OCI-LY7 (cell line): ENCODE results near the gene NRSN2. TPM values are rescaled to one million over a fixed set of nuclear protein-coding genes. Genes with fewer than 3 reads are reported as not detected.
"Not testable (repeated sequence)": the region's sequence is repeated elsewhere in the genome, so short reads cannot be mapped to it uniquely, and the experiment has no call there.

ENCODE experiments used
- BruUV-seq: library from RNA; stranded (reverse); fragments of 400-500 nt; replicated peaks from 2 replicates; lab custom pipeline; 2021; lab: Mats Ljungman, UMichigan
- CTCF ChIA-PET: fragments of 300-600 bp; sonication (Branson Sonifier 250); formaldehyde crosslinking; loops from one replicate; lab custom pipeline; 2022; ENCODE audit warnings: antibody characterized with exemption; ENCODE audit not compliant: unreplicated experiment; lab: Charles Lee
- POLR2A ChIA-PET: fragments of 300-600 bp; sonication (Branson Sonifier 250); formaldehyde crosslinking; loops from one replicate; lab custom pipeline; 2022; ENCODE audit warnings: antibody characterized with exemption; lab: Charles Lee
- DNase-seq: peaks from one replicate; pipeline ENCODE4 v3.0.0-alpha.2; 2015; ENCODE audit warnings: low spot score
- H2AFZ ChIP-seq: fragments of 200-600 bp; sonication (generic), shearing (Covaris generic); 2 replicates; pipeline ENCODE4 v1.6.1; 2014; ENCODE audit warnings: mild to moderate bottlenecking, antibody characterized with exemption, low read length, moderate library complexity
- H3K27ac ChIP-seq: fragments of 200-600 bp; sonication (generic); 2 replicates; pipeline ENCODE4 v1.5.1; 2014; ENCODE audit warnings: mixed run types, low read depth, mild to moderate bottlenecking, moderate library complexity, low read length, inconsistent platforms; ENCODE audit not compliant: poor library complexity, severe bottlenecking
- H3K36me3 ChIP-seq: fragments of 200-600 bp; sonication (generic); 2 replicates; pipeline ENCODE4 v1.6.1; 2014; ENCODE audit warnings: mild to moderate bottlenecking, antibody characterized with exemption, low read length, moderate library complexity, mixed read lengths; ENCODE audit not compliant: insufficient read depth
- H3K4me1 ChIP-seq: fragments of 200-600 bp; sonication (generic); 2 replicates; pipeline ENCODE4 v1.5.1; 2014; ENCODE audit warnings: mild to moderate bottlenecking, low read length; ENCODE audit not compliant: insufficient read depth, poor library complexity, severe bottlenecking
- H3K4me2 ChIP-seq: fragments of 200-600 bp; sonication (generic); 2 replicates; pipeline ENCODE4 v1.6.1; 2014; ENCODE audit warnings: mild to moderate bottlenecking, low read length
- H3K4me3 ChIP-seq: fragments of 200-600 bp; sonication (generic); 2 replicates; pipeline ENCODE4 v1.5.1; 2014; ENCODE audit warnings: mild to moderate bottlenecking, low read depth, low read length; ENCODE audit not compliant: poor library complexity, severe bottlenecking
- H3K79me2 ChIP-seq: fragments of 200-600 bp; sonication (generic); 2 replicates; pipeline ENCODE4 v1.6.1; 2016; ENCODE audit warnings: low read depth, mild to moderate bottlenecking, low read length, moderate library complexity, mixed read lengths; ENCODE audit not compliant: insufficient read depth
- H3K9me2 ChIP-seq: fragments of 200-600 bp; sonication (generic); 2 replicates; pipeline ENCODE4 v1.6.1; 2016; ENCODE audit warnings: mild to moderate bottlenecking, low read length, mixed read lengths; ENCODE audit not compliant: insufficient read depth
- H3K9me3 ChIP-seq: fragments of 200-600 bp; sonication (generic); 2 replicates; pipeline ENCODE4 v1.6.1; 2014; ENCODE audit warnings: mild to moderate bottlenecking, mixed run types, low read length, mixed read lengths
- H4K20me1 ChIP-seq: fragments of 200-600 bp; sonication (generic); 2 replicates; pipeline ENCODE4 v1.6.1; 2014; ENCODE audit warnings: mild to moderate bottlenecking, antibody characterized with exemption, low read length, moderate library complexity, mixed read lengths; ENCODE audit not compliant: insufficient read depth
- CTCF ChIP-seq: fragments of 200-600 bp; sonication (generic); conservative IDR thresholded peaks from 2 replicates; pipeline ENCODE4 v1.5.1; 2014; ENCODE audit warnings: mild to moderate bottlenecking, antibody characterized with exemption, low read length, moderate library complexity, mixed read lengths
- EZH2phosphoT487 ChIP-seq: fragments of 200-600 bp; sonication (generic); IDR thresholded peaks from 2 replicates; pipeline ENCODE4 v1.6.1; 2018; ENCODE audit warnings: low read depth, borderline replicate concordance, mild to moderate bottlenecking, mixed run types, antibody characterized with exemption, low read length, moderate library complexity, mixed read lengths
- intact Hi-C: fragments of 100-400 bp; cut with micrococcal nuclease; formaldehyde crosslinking; loops from one replicate; pipeline ENCODE4 v1.10.0; 2022; ENCODE audit not compliant: unreplicated experiment
- total RNA-seq, 2 experiments: library from RNA; depleted of rRNA in 1 of 2; stranded (reverse); fragments of >200 nt in 1 of 2; shearing (Covaris generic) in 1 of 2; gene quantifications; 2 replicates each; pipeline ENCODE4 v1.2.3, GENCODE V29; 2014 to 2022

The NRSN2 gene
- total RNA-seq, 2 experiments from 2014 or later = 0.32 to 0.86 TPM

- no peak overlapping the region for H2AFZ ChIP-seq
- H3K4me2 ChIP-seq = no peak overlapping the region
- no peaks in the 10 kb centered on the region for H3K9me3 ChIP-seq
- H3K27ac ChIP-seq = no peak overlapping the region
- no peak for TF ChIP-seq CTCF
- TF ChIP-seq EZH2phosphoT487 = no peak
- no peak overlapping the region for H3K4me3 ChIP-seq
- POLR2A ChIA-PET = no interaction called here
- no peaks in the 10 kb centered on the region for H3K9me2 ChIP-seq
- DNase-seq = no peak
- H3K79me2 ChIP-seq = peaks cover 13% of the 10 kb centered on the region; the same call in 1 of the 2 replicates
- H3K36me3 ChIP-seq = peaks cover 98% of the 10 kb centered on the region
- no TSS peak for BruUV-seq
- no peaks in the 10 kb centered on the region for H3K4me1 ChIP-seq
- intact Hi-C loops = no loop called here
- no peaks in the 10 kb centered on the region for H4K20me1 ChIP-seq
- CTCF ChIA-PET = no interaction called here
Measured at GRCh38 chr20:391041-391711, 44.3 kb downstream of the NRSN2 start.

GRCh38 chr20:393296-393695 is 46.4 kb downstream of the NRSN2 start:
- H4K20me1 ChIP-seq, H3K4me3 ChIP-seq, intact Hi-C loops, H3K4me1 ChIP-seq, CTCF ChIA-PET, H3K9me2 ChIP-seq, H3K9me3 ChIP-seq, H3K4me2 ChIP-seq, H3K27ac ChIP-seq, BruUV-seq, DNase-seq, H2AFZ ChIP-seq, H3K79me2 ChIP-seq: not testable (repeated sequence)
- H3K36me3 ChIP-seq = peaks cover 98% of the 10 kb centered on the region
- POLR2A ChIA-PET = interaction anchor here (0.7 to 1.4 kb wide), 4 partner anchors 9 to 210 kb away, joined by 3 to 4 read pairs (median 3); no protein-coding TSS in a partner anchor

- Histone ChIP-seq H3K9me3 (no peaks in the 10 kb centered on the region), H2AFZ (no peak overlapping the region), H3K4me1 (peaks cover 13% of the 10 kb centered on the region), H3K4me2 (no peak overlapping the region), H3K27ac (no peak overlapping the region), H3K36me3 (peaks cover 75% of the 10 kb centered on the region), H4K20me1 (no peaks in the 10 kb centered on the region), H3K79me2 (no peaks in the 10 kb centered on the region), H3K9me2 (no peaks in the 10 kb centered on the region), H3K4me3 (no peak overlapping the region)
- TF ChIP-seq CTCF = no peak
- no peak for TF ChIP-seq EZH2phosphoT487
- intact Hi-C loops = no loop called here
- DNase-seq = no peak
- no TSS peak for BruUV-seq
- ChIA-PET POLR2A (interaction anchor here (0.5 kb wide), 1 partner anchor 11 kb away, joined by 3 read pairs; no protein-coding TSS in a partner anchor), CTCF (no interaction called here)
Measured at GRCh38 chr20:396252-396618, 49.3 kb downstream of the NRSN2 start.
